IMR-90 (cell line): ENCODE data around the gene RNU6-8. TPM values are rescaled to one million over a fixed set of nuclear protein-coding genes. Genes with fewer than 3 reads are reported as not detected.

ENCODE experiments used
- ATAC-seq: fragments of 200-7000 bp; cut with Tn5 transposase; 2 replicates; pipeline ENCODE4 v1.9.1; 2020; ENCODE audit warnings: low read depth, mild to moderate bottlenecking, moderate library complexity
- BruUV-seq: library from RNA; stranded (reverse); fragments of 400-500 nt; replicated peaks from 2 replicates; lab custom pipeline; 2021; lab: Mats Ljungman, UMichigan
- CTCF ChIA-PET: fragments of 300-600 bp; formaldehyde crosslinking; extraction: SDS; loops from one replicate; lab custom pipeline; 2021; ENCODE audit warnings: antibody characterized with exemption; lab: Yijun Ruan, JAX
- POLR2A ChIA-PET: fragments of 300-600 bp; sonication (Branson Sonifier 250); formaldehyde crosslinking; loops from one replicate; lab custom pipeline; 2022; ENCODE audit warnings: antibody characterized with exemption; ENCODE audit not compliant: unreplicated experiment; lab: Charles Lee
- DNase-seq: peaks from one replicate; pipeline ENCODE4 v3.0.0; 2013
- H2AFZ ChIP-seq: replicated peaks from 2 replicates; pipeline ENCODE3; 2013; ENCODE audit warnings: low read length, mild to moderate bottlenecking; ENCODE audit not compliant: poor library complexity
- H2AK5ac ChIP-seq: 2 replicates; pipeline ENCODE4 v1.6.1; 2013; ENCODE audit warnings: low read depth, low read length, inconsistent platforms
- H2AK9ac ChIP-seq: replicated peaks from 2 replicates; pipeline ENCODE3; 2013; ENCODE audit warnings: mild to moderate bottlenecking, low read depth, low read length, moderate library complexity; ENCODE audit not compliant: poor library complexity
- H2BK120ac ChIP-seq: 2 replicates; pipeline ENCODE4 v1.6.1; 2013; ENCODE audit warnings: low read depth, low read length, inconsistent platforms
- H2BK15ac ChIP-seq: 3 replicates; pipeline ENCODE4 v1.6.1; 2013; ENCODE audit warnings: low read depth, low read length, inconsistent platforms
- H2BK20ac ChIP-seq: 2 replicates; pipeline ENCODE4 v1.6.1; 2013; ENCODE audit warnings: low read depth, mild to moderate bottlenecking, inconsistent platforms, low read length, moderate library complexity
- H2BK5ac ChIP-seq: 2 replicates; pipeline ENCODE4 v1.6.1; 2013; ENCODE audit warnings: mild to moderate bottlenecking, low read depth, low read length, inconsistent platforms; ENCODE audit not compliant: poor library complexity, severe bottlenecking
- H3K14ac ChIP-seq: replicated peaks from 2 replicates; pipeline ENCODE4 v1.6.1; 2013; ENCODE audit warnings: low read depth, low read length, inconsistent platforms
- H3K18ac ChIP-seq: 2 replicates; pipeline ENCODE4 v1.6.1; 2013; ENCODE audit warnings: low read depth, low read length, control low read depth
- H3K23ac ChIP-seq: 2 replicates; pipeline ENCODE4 v1.6.1; 2013; ENCODE audit warnings: low read depth, low read length, inconsistent platforms
- H3K27ac ChIP-seq: 2 replicates; pipeline ENCODE4 v1.5.1; 2013; ENCODE audit warnings: mild to moderate bottlenecking, control low read depth, low read length; ENCODE audit not compliant: insufficient read depth
- H3K27me3 ChIP-seq: 2 replicates; pipeline ENCODE4 v1.6.1; 2013; ENCODE audit warnings: low read length; ENCODE audit not compliant: control insufficient read depth, insufficient read depth
- H3K36me3 ChIP-seq: 2 replicates; pipeline ENCODE4 v1.6.1; 2013; ENCODE audit warnings: low read length, mixed read lengths; ENCODE audit not compliant: control insufficient read depth, insufficient read depth
- H3K4ac ChIP-seq: 2 replicates; pipeline ENCODE4 v1.6.1; 2013; ENCODE audit warnings: low read depth, low read length, inconsistent platforms
- H3K4me1 ChIP-seq: 2 replicates; pipeline ENCODE4 v1.6.1; 2013; ENCODE audit warnings: low read length, mixed read lengths; ENCODE audit not compliant: control insufficient read depth, insufficient read depth
- H3K4me2 ChIP-seq: 2 replicates; pipeline ENCODE4 v1.6.1; 2013; ENCODE audit warnings: low read depth, mild to moderate bottlenecking, control low read depth, low read length, moderate library complexity
- H3K4me3 ChIP-seq: 2 replicates; pipeline ENCODE4 v1.5.1; 2013; ENCODE audit warnings: low read depth, mild to moderate bottlenecking, control low read depth, low read length, moderate library complexity; ENCODE audit not compliant: insufficient read depth
- H3K56ac ChIP-seq: 2 replicates; pipeline ENCODE4 v1.6.1; 2013; ENCODE audit warnings: low read length, inconsistent platforms; ENCODE audit not compliant: insufficient read depth; ENCODE audit errors: extremely low read depth
- H3K79me1 ChIP-seq, 2 experiments: 2 replicates each; pipeline ENCODE4 v1.6.1; 2013; ENCODE audit warnings: low read length in 2 of 2, inconsistent platforms in 1 of 2, low read depth in 1 of 2
- H3K9ac ChIP-seq: 2 replicates; pipeline ENCODE4 v1.6.1; 2013; ENCODE audit warnings: low read depth, low read length, control low read depth
- H3K9me1 ChIP-seq: 2 replicates; pipeline ENCODE4 v1.6.1; 2013; ENCODE audit warnings: low read length, inconsistent platforms; ENCODE audit not compliant: insufficient read depth
- H3K9me3 ChIP-seq: 2 replicates; pipeline ENCODE4 v1.6.1; 2013; ENCODE audit warnings: low read length; ENCODE audit not compliant: control insufficient read depth, insufficient read depth
- H4K20me1 ChIP-seq: 2 replicates; pipeline ENCODE4 v1.6.1; 2013; ENCODE audit warnings: low read length, inconsistent platforms; ENCODE audit not compliant: insufficient read depth
- H4K5ac ChIP-seq: 2 replicates; pipeline ENCODE4 v1.6.1; 2013; ENCODE audit warnings: mild to moderate bottlenecking, low read depth, low read length, control low read depth
- H4K8ac ChIP-seq, 2 experiments: 2 replicates each; pipeline ENCODE4 v1.6.1; 2013; ENCODE audit warnings: low read depth in 2 of 2, low read length in 2 of 2, control low read depth in 1 of 2, inconsistent platforms in 1 of 2
- H4K91ac ChIP-seq: 2 replicates; pipeline ENCODE4 v1.6.1; 2013; ENCODE audit warnings: low read depth, low read length, inconsistent platforms; ENCODE audit not compliant: insufficient read depth
- BHLHE40 ChIP-seq: fragments of 150-350 bp; IDR thresholded peaks from 2 replicates; pipeline ENCODE4 v1.6.1; 2016; ENCODE audit warnings: mild to moderate bottlenecking, low read depth, low read length
- CEBPB ChIP-seq: IDR thresholded peaks from 2 replicates; pipeline ENCODE4 v1.6.1; 2012; ENCODE audit warnings: low read depth, low read length, improper control_type of control experiment
- CHD1 ChIP-seq: IDR thresholded peaks from 2 replicates; pipeline ENCODE4 v1.6.1; 2012; ENCODE audit warnings: low read depth, low read length, improper control_type of control experiment
- FOS ChIP-seq: fragments of 150-350 bp; IDR thresholded peaks from 2 replicates; pipeline ENCODE4 v1.6.1; 2016; ENCODE audit warnings: low read depth, low read length
- MAFK ChIP-seq: IDR thresholded peaks from 2 replicates; pipeline ENCODE4 v1.6.1; 2012; ENCODE audit warnings: low read depth, low read length, improper control_type of control experiment
- MAZ ChIP-seq: IDR thresholded peaks from 2 replicates; pipeline ENCODE4 v1.6.1; 2012; ENCODE audit warnings: low read depth, mild to moderate bottlenecking, low read length, improper control_type of control experiment, moderate library complexity, borderline replicate concordance
- MXI1 ChIP-seq: IDR thresholded peaks from 2 replicates; pipeline ENCODE4 v1.6.1; 2012; ENCODE audit warnings: low read depth, mild to moderate bottlenecking, low read length, moderate library complexity, borderline replicate concordance
- NFE2L2 ChIP-seq: fragments of 150-350 bp; IDR thresholded peaks from 2 replicates; pipeline ENCODE4 v1.6.1; 2016; ENCODE audit warnings: low read depth, mild to moderate bottlenecking, low read length
- POLR2A ChIP-seq: IDR thresholded peaks from 2 replicates; pipeline ENCODE4 v1.6.1; 2012; ENCODE audit warnings: mild to moderate bottlenecking, low read depth, low read length
- RAD21 ChIP-seq: IDR thresholded peaks from 2 replicates; pipeline ENCODE4 v1.6.1; 2012; ENCODE audit warnings: low read length, improper control_type of control experiment
- RCOR1 ChIP-seq: IDR thresholded peaks from 2 replicates; pipeline ENCODE4 v1.6.1; 2012; ENCODE audit warnings: mild to moderate bottlenecking, low read length, improper control_type of control experiment; ENCODE audit not compliant: insufficient replicate concordance
- RFX5 ChIP-seq: IDR thresholded peaks from 2 replicates; pipeline ENCODE4 v1.8.0; 2012; ENCODE audit warnings: low read depth, mild to moderate bottlenecking, low read length, moderate library complexity
- SMC3 ChIP-seq: fragments of 150-350 bp; IDR thresholded peaks from 2 replicates; pipeline ENCODE4 v1.6.1; 2016; ENCODE audit warnings: low read depth, mild to moderate bottlenecking, antibody characterized with exemption, low read length, moderate library complexity
- WGBS, 2 experiments: methylation state at CpG; one replicate each; pipeline versions ENCODE4 v1.1.5 to v1.1.7; 2013; ENCODE audit warnings: missing lambda C conversion rate in 2 of 2; ENCODE audit not compliant: insufficient read length in 1 of 2; ENCODE audit errors: extremely low coverage in 2 of 2; 5-methylcytosine and 5-hydroxymethylcytosine counted together
- dilution Hi-C: fragments of 300-500 bp; cut with HindIII; formaldehyde crosslinking; loops from one replicate; pipeline ENCODE4 v1.14.3; 2018; ENCODE audit warnings: low sequenced_read_pairs; ENCODE audit not compliant: unreplicated experiment
- in situ Hi-C: fragments of 300-500 bp; cut with MboI; formaldehyde crosslinking; loops from 3 replicates; pipeline ENCODE4 v1.14.3; 2019; ENCODE audit warnings: low sequenced_read_pairs, inconsistent platforms, mixed read lengths
- intact Hi-C: fragments of 100-400 bp; cut with micrococcal nuclease; formaldehyde crosslinking; loops from 2 replicates; pipeline ENCODE4 v1.10.0; 2022
- polyA plus RNA-seq, 3 experiments: library from polyadenylated mRNA; depleted of rRNA; stranded (reverse); fragments of >200 nt; gene quantifications; 2 replicates each; pipeline ENCODE4 v1.2.3, GENCODE V29; 2012; ENCODE audit warnings: low replicate concordance in 1 of 3
- total RNA-seq: library from RNA; depleted of rRNA; stranded (reverse); fragments of >200 nt; gene quantifications from 2 replicates; pipeline ENCODE4 v1.2.3, GENCODE V29; 2012
- TF ChIP-seq, protein P1 (sequence below): conservative IDR thresholded peaks from 2 replicates; pipeline ENCODE4 v1.5.1; 2012; ENCODE audit warnings: mild to moderate bottlenecking, low read depth, low read length, improper control_type of control experiment
- TF ChIP-seq, protein P2 (sequence below): fragments of 150-350 bp; IDR thresholded peaks from 2 replicates; pipeline ENCODE4 v1.6.1; 2017; ENCODE audit warnings: mild to moderate bottlenecking, antibody characterized with exemption, low read length, low read depth
- TF ChIP-seq, protein P3 (sequence below): fragments of 150-350 bp; IDR thresholded peaks from 2 replicates; pipeline ENCODE4 v1.6.1; 2016; ENCODE audit warnings: low read depth, mild to moderate bottlenecking, low read length, moderate library complexity, borderline replicate concordance

RNU6-8 gene
- total and polyA plus RNA-seq, 2 of the 4 experiments (the other 2 are of a cell fraction), result not detected

DNA sequence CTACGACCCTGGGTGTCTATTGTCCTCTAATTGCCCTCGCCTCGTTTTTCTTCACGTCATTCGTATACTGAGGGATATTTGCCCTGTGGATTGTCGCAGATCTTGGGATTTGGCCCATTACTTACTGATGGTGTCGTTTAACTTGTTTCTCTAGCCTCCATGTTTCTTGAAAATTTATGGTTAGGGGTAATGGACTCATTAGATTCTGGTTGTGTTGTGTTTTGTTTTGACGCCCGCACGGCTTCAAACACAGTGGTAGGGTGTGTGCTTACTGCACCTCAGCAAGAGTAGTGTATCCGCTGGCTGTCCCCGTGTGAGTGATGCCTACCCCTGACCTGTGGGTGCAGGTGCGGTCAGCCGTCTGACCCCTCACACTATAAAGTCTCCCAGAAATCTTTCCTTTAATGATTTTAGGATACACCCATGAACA is 874 bp upstream of the RNU6-8 start:
- Histone ChIP-seq H4K20me1 (no peaks in the 10 kb centered on the region; the same call in 1 of the 2 replicates), H3K56ac (peak overlapping the region; percentile 30; the same call in 1 of the 2 replicates), H3K9me1 (peaks cover 6% of the 10 kb centered on the region; the same call in 1 of the 2 replicates), H2BK15ac (no peak overlapping the region), H3K4me1 (no peaks in the 10 kb centered on the region), H2BK20ac (no peak overlapping the region), H3K9me3 (no peaks in the 10 kb centered on the region), H3K27me3 (peaks cover 6% of the 10 kb centered on the region), H2BK120ac (no peak overlapping the region), H3K9ac (peak overlapping the region; percentile 34; the same call in 1 of the 2 replicates), H4K91ac (no peak overlapping the region), H3K14ac (no peak overlapping the region; the same call in 1 of the 2 replicates), H2AK9ac (peak overlapping the region; percentile 80), H2BK5ac (no peak overlapping the region), H3K36me3 (no peaks in the 10 kb centered on the region), H3K4me2 (peak overlapping the region; percentile 98), H3K18ac (no peak overlapping the region), H3K4ac (no peak overlapping the region), H3K27ac (no peak overlapping the region), H3K79me1 (no peaks in the 10 kb centered on the region), H4K8ac (peak overlapping the region; percentile 38 to 48; a peak in 2 of 4 replicates), H4K5ac (0 out of 2 replicates have a peak overlapping the region, but pooled peaks have one; percentile 21), H2AFZ (peak overlapping the region; percentile 98), H3K4me3 (peak overlapping the region; percentile 64), H2AK5ac (no peak overlapping the region), H3K23ac (peak overlapping the region; percentile 29; the same call in 1 of the 2 replicates)
- DNase-seq, result no peak
- no peak for ATAC-seq
- BruUV-seq, result no TSS peak
- intact Hi-C loops (loop anchor here (2.0 to 5.0 kb wide), 3 partner anchors 127 to 357 kb away; partner anchors contain the start of gene ARHGAP5), in situ Hi-C loops (no loop called here), dilution Hi-C loops (no loop called here)
- ChIA-PET POLR2A (no interaction called here), CTCF (no interaction called here)
- no peak for TF ChIP-seq RCOR1
- TF ChIP-seq POLR2A, result no peak
- TF ChIP-seq, protein P1, sequence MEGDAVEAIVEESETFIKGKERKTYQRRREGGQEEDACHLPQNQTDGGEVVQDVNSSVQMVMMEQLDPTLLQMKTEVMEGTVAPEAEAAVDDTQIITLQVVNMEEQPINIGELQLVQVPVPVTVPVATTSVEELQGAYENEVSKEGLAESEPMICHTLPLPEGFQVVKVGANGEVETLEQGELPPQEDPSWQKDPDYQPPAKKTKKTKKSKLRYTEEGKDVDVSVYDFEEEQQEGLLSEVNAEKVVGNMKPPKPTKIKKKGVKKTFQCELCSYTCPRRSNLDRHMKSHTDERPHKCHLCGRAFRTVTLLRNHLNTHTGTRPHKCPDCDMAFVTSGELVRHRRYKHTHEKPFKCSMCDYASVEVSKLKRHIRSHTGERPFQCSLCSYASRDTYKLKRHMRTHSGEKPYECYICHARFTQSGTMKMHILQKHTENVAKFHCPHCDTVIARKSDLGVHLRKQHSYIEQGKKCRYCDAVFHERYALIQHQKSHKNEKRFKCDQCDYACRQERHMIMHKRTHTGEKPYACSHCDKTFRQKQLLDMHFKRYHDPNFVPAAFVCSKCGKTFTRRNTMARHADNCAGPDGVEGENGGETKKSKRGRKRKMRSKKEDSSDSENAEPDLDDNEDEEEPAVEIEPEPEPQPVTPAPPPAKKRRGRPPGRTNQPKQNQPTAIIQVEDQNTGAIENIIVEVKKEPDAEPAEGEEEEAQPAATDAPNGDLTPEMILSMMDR, result no peak
- TF ChIP-seq, protein P2, sequence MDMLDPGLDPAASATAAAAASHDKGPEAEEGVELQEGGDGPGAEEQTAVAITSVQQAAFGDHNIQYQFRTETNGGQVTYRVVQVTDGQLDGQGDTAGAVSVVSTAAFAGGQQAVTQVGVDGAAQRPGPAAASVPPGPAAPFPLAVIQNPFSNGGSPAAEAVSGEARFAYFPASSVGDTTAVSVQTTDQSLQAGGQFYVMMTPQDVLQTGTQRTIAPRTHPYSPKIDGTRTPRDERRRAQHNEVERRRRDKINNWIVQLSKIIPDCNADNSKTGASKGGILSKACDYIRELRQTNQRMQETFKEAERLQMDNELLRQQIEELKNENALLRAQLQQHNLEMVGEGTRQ, result no peak
- no peak for TF ChIP-seq BHLHE40
- no peak for TF ChIP-seq RAD21
- no peak for TF ChIP-seq CHD1
- no peak for TF ChIP-seq CEBPB
- no peak for TF ChIP-seq RFX5
- no peak for TF ChIP-seq SMC3
- TF ChIP-seq MAZ, result no peak
- TF ChIP-seq, protein P3, sequence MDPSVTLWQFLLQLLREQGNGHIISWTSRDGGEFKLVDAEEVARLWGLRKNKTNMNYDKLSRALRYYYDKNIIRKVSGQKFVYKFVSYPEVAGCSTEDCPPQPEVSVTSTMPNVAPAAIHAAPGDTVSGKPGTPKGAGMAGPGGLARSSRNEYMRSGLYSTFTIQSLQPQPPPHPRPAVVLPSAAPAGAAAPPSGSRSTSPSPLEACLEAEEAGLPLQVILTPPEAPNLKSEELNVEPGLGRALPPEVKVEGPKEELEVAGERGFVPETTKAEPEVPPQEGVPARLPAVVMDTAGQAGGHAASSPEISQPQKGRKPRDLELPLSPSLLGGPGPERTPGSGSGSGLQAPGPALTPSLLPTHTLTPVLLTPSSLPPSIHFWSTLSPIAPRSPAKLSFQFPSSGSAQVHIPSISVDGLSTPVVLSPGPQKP, result no peak
- no peak for TF ChIP-seq MXI1
- TF ChIP-seq FOS, result no peak
- TF ChIP-seq NFE2L2, result no peak
- TF ChIP-seq MAFK, result no peak
- no CpG with 5 or more reads among the region's 14 CpGs for WGBS, 2 experiments
